ENCODE data around the gene GPR21. TPM values are rescaled to one million over a fixed set of nuclear protein-coding genes. Genes with fewer than 3 reads are reported as not detected.
A peak's percentile ranks its signal among the peaks of the same experiment; 100 is the strongest.

The GPR21 gene
- total and polyA plus RNA-seq, 4 donors = 0.03 to 6.1 (median 3.7) TPM; not detected in 1

GRCh38 chr9:123011380-123011779, 22.1 kb upstream of the GPR21 start:
- no peaks in the 10 kb centered on the region for H3K4me1 ChIP-seq (ENCODE audit: control insufficient read depth in 5 of 5, insufficient read depth in 5 of 5, low read length in 5 of 5)
- H3K9ac ChIP-seq (ENCODE audit: insufficient read depth in 1 of 2, low read length in 2 of 2) = no peak overlapping the region
- TF ChIP-seq CTCF (IDR thresholded peaks at IDR 0.05; ENCODE audit: control extremely low read depth, extremely low read depth) = no peak
- H3K36me3 ChIP-seq (ENCODE audit: control insufficient read depth in 4 of 4, insufficient read depth in 4 of 4, low read length in 4 of 4) = peaks cover 8 to 33% (median 27%) of the 10 kb centered on the region in 4 donors
- H3K4me3 ChIP-seq = no peak overlapping the region
- H3K9me3 ChIP-seq (ENCODE audit: control insufficient read depth in 4 of 4, insufficient read depth in 3 of 4, low read length in 3 of 4) = no peaks in the 10 kb centered on the region
- DNase-seq (no peak), ATAC-seq (ENCODE audit: insufficient read depth, low FRiP score) (no peak)
- 93 to 97% methylated on average over 3 of the region's 3 CpGs for WGBS, 2 donors
- no peaks in the 10 kb centered on the region for H3K27me3 ChIP-seq (ENCODE audit: control insufficient read depth in 3 of 3, insufficient read depth in 3 of 3, low read length in 2 of 3)
- no peak overlapping the region for H3K27ac ChIP-seq (ENCODE audit: low read depth in 1 of 2, low read length in 1 of 2)

GRCh38 chr9:123011878-123012528, 21.5 kb upstream of the GPR21 start:
- no peak for TF ChIP-seq CTCF (IDR thresholded peaks at IDR 0.05; ENCODE audit: control extremely low read depth, extremely low read depth)
- no peak for DNase-seq
- no peaks in the 10 kb centered on the region for H3K9me3 ChIP-seq (ENCODE audit: control insufficient read depth in 4 of 4, insufficient read depth in 3 of 4, low read length in 3 of 4)
- H3K27me3 ChIP-seq (ENCODE audit: control insufficient read depth in 3 of 3, insufficient read depth in 3 of 3, low read length in 2 of 3) = no peaks in the 10 kb centered on the region
- H3K27ac ChIP-seq (ENCODE audit: low read depth in 1 of 2, low read length in 1 of 2) = no peak overlapping the region
- H3K36me3 ChIP-seq (ENCODE audit: control insufficient read depth in 4 of 4, insufficient read depth in 4 of 4, low read length in 4 of 4) = peaks cover 8 to 38% (median 30%) of the 10 kb centered on the region in 4 donors
- H3K4me1 ChIP-seq (ENCODE audit: control insufficient read depth in 5 of 5, insufficient read depth in 5 of 5, low read length in 5 of 5) = no peaks in the 10 kb centered on the region
- H3K9ac ChIP-seq (ENCODE audit: insufficient read depth in 1 of 2, low read length in 2 of 2) = no peak overlapping the region
- H3K4me3 ChIP-seq = no peak overlapping the region
- peak; percentile 27 for ATAC-seq (ENCODE audit: insufficient read depth, low FRiP score)
- 67 to 79% methylated on average over 3 of the region's 3 CpGs for WGBS, 2 donors

- ATAC-seq (ENCODE audit: insufficient read depth, low FRiP score) (no peak), DNase-seq (no peak)
- H3K9ac ChIP-seq (ENCODE audit: insufficient read depth in 1 of 2, low read length in 2 of 2) = no peak overlapping the region
- H3K36me3 ChIP-seq (ENCODE audit: control insufficient read depth in 4 of 4, insufficient read depth in 4 of 4, low read length in 4 of 4) = peaks cover 11 to 47% (median 27%) of the 10 kb centered on the region in 4 donors
- H3K27ac ChIP-seq (ENCODE audit: low read depth in 1 of 2, low read length in 1 of 2) = no peak overlapping the region
- TF ChIP-seq CTCF (IDR thresholded peaks at IDR 0.05; ENCODE audit: control extremely low read depth, extremely low read depth) = no peak
- 94 to 95% methylated on average over 1 of the region's 1 CpG for WGBS, 2 donors
- no peaks in the 10 kb centered on the region for H3K9me3 ChIP-seq (ENCODE audit: control insufficient read depth in 4 of 4, insufficient read depth in 3 of 4, low read length in 3 of 4)
- H3K27me3 ChIP-seq (ENCODE audit: control insufficient read depth in 3 of 3, insufficient read depth in 3 of 3, low read length in 2 of 3) = no peaks in the 10 kb centered on the region
- H3K4me1 ChIP-seq (ENCODE audit: control insufficient read depth in 5 of 5, insufficient read depth in 5 of 5, low read length in 5 of 5) = no peaks in the 10 kb centered on the region
- H3K4me3 ChIP-seq = no peak overlapping the region
Measured at GRCh38 chr9:123016631-123017030, 16.8 kb upstream of the GPR21 start.

GRCh38 chr9:123020796-123021195, 12.7 kb upstream of the GPR21 start:
- DNase-seq = no peak
- WGBS, 2 donors = 43 to 68% methylated on average over 2 of the region's 2 CpGs
- Histone ChIP-seq H3K36me3 (ENCODE audit: control insufficient read depth in 4 of 4, insufficient read depth in 4 of 4, low read length in 4 of 4) (peaks cover 5 to 31% (median 11%) of the 10 kb centered on the region in 4 donors), H3K4me3 (no peak overlapping the region), H3K27me3 (ENCODE audit: control insufficient read depth in 3 of 3, insufficient read depth in 3 of 3, low read length in 2 of 3) (no peaks in the 10 kb centered on the region), H3K27ac (ENCODE audit: low read depth in 1 of 2, low read length in 1 of 2) (no peak overlapping the region), H3K4me1 (ENCODE audit: control insufficient read depth in 5 of 5, insufficient read depth in 5 of 5, low read length in 5 of 5) (no peaks in the 10 kb centered on the region), H3K9ac (ENCODE audit: insufficient read depth in 1 of 2, low read length in 2 of 2) (no peak overlapping the region), H3K9me3 (ENCODE audit: control insufficient read depth in 4 of 4, insufficient read depth in 3 of 4, low read length in 3 of 4) (no peaks in the 10 kb centered on the region)
- TF ChIP-seq CTCF (IDR thresholded peaks at IDR 0.05; ENCODE audit: control extremely low read depth, extremely low read depth) = no peak
- ATAC-seq (ENCODE audit: insufficient read depth, low FRiP score) = no peak
